IPS DF 19.7 (cell line): ENCODE measurements around the gene HHLA2.

Source experiments
- DNase-seq: peaks from one replicate; pipeline ENCODE4 v3.0.0-alpha.2; 2013; ENCODE audit warnings: low read depth, low spot score

HHLA2 gene

GRCh38 chr3:108391917-108392593, 95.7 kb downstream of the HHLA2 start:
- no peak for DNase-seq

GRCh38 chr3:108393128-108393900, 97.0 kb downstream of the HHLA2 start:
- DNase-seq: no peak

GRCh38 chr3:108394016-108394415, 97.7 kb downstream of the HHLA2 start:
- no peak for DNase-seq

- DNase-seq: no peak
Measured at GRCh38 chr3:108394563-108394962, 98.2 kb downstream of the HHLA2 start.

- no peak for DNase-seq
Measured at GRCh38 chr3:108396336-108396735, 100.0 kb downstream of the HHLA2 start.

GRCh38 chr3:108398510-108398909, 102.2 kb downstream of the HHLA2 start:
- no peak for DNase-seq

- DNase-seq: no peak
Measured at GRCh38 chr3:108401836-108402235, 105.5 kb downstream of the HHLA2 start.

- no peak for DNase-seq
Measured at GRCh38 chr3:108403198-108403597, 106.8 kb downstream of the HHLA2 start.

GRCh38 chr3:108403686-108404345, 107.5 kb downstream of the HHLA2 start:
- no peak for DNase-seq

GRCh38 chr3:108404368-108404767, 108.0 kb downstream of the HHLA2 start:
- no peak for DNase-seq

- no peak for DNase-seq
Measured at GRCh38 chr3:108406063-108406660, 109.8 kb downstream of the HHLA2 start.

- peak; percentile 28 for DNase-seq
Measured at GRCh38 chr3:108406661-108407206, 110.4 kb downstream of the HHLA2 start.

GRCh38 chr3:108407886-108408285, 111.5 kb downstream of the HHLA2 start:
- no peak for DNase-seq

GRCh38 chr3:108408883-108409799, 112.8 kb downstream of the HHLA2 start:
- DNase-seq: no peak

GRCh38 chr3:108409800-108410178, 113.4 kb downstream of the HHLA2 start:
- no peak for DNase-seq

GRCh38 chr3:108410531-108410984, 114.2 kb downstream of the HHLA2 start:
- no peak for DNase-seq

GRCh38 chr3:108412121-108412750, 115.9 kb downstream of the HHLA2 start:
- DNase-seq: no peak

- no peak for DNase-seq
Measured at GRCh38 chr3:108414007-108414406, 117.7 kb downstream of the HHLA2 start.

GRCh38 chr3:108415661-108416060, 119.3 kb downstream of the HHLA2 start:
- DNase-seq: no peak

- no peak for DNase-seq
Measured at GRCh38 chr3:108416111-108416869, 119.9 kb downstream of the HHLA2 start.
